ENCODE data around the gene PGBD5.

PGBD5 gene

DNA sequence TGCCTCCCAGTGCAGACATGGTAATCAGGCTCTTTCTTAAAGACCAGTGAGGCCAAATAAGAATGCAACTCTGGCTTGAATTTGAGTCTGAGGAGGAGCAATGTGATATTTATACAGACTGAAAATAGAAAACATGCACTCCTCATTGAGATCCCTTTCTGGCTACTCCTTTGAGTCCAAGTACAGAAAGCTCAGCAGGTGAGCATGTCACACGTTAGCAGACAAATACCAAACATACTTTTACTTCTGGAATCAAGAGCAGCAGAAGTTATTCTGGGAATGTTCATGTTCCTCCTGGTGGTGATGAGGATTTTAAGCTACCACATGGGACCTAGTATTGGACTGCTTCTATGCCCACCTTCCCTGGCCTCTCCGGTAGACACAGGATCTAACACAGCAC, 48.3 kb downstream of the PGBD5 start:
- TF ChIP-seq, protein P1, sequence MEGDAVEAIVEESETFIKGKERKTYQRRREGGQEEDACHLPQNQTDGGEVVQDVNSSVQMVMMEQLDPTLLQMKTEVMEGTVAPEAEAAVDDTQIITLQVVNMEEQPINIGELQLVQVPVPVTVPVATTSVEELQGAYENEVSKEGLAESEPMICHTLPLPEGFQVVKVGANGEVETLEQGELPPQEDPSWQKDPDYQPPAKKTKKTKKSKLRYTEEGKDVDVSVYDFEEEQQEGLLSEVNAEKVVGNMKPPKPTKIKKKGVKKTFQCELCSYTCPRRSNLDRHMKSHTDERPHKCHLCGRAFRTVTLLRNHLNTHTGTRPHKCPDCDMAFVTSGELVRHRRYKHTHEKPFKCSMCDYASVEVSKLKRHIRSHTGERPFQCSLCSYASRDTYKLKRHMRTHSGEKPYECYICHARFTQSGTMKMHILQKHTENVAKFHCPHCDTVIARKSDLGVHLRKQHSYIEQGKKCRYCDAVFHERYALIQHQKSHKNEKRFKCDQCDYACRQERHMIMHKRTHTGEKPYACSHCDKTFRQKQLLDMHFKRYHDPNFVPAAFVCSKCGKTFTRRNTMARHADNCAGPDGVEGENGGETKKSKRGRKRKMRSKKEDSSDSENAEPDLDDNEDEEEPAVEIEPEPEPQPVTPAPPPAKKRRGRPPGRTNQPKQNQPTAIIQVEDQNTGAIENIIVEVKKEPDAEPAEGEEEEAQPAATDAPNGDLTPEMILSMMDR (IDR thresholded peaks at IDR 0.05), result no peak

DNA sequence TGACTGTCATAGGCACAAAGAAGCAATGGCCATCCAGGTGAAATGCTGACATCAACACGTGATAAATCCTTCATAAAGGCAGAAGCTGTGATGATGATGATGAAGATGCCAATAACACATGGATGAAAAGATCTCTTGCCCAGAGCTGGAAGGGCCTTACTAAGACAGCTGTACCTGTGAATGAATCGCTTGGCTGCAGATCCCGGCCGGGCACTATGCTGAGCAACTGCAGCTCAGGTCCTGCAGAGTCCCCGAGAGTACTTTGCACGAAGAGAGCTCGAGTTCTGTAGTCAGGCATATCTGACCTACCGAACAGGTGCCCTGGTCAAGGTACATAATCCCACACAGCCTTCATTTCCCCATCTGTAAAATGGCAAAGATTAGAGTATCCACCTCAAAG, 48.8 kb downstream of the PGBD5 start:
- TF ChIP-seq, protein P1 (IDR thresholded peaks at IDR 0.05), result no peak

DNA sequence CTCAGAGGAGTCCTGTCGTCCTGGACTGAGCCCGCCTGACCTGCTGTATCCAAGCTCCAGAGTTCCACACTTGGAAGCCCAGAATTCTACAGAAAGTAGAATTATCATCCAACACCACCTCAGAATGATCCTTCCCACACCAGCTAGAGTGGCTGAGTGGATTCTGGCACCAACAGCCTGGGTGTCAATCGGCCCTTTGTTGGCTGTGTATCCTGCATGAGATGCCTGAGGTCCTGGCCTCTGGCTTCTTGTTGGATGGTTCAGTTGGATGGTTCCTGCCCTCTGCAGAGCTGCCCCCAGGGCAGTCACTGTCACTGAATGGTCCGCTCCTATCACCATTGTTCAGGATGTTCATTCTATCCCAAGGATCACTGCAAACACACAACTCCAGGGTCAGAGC, 49.8 kb downstream of the PGBD5 start:
- TF ChIP-seq, protein P1 (IDR thresholded peaks at IDR 0.05), result no peak

DNA sequence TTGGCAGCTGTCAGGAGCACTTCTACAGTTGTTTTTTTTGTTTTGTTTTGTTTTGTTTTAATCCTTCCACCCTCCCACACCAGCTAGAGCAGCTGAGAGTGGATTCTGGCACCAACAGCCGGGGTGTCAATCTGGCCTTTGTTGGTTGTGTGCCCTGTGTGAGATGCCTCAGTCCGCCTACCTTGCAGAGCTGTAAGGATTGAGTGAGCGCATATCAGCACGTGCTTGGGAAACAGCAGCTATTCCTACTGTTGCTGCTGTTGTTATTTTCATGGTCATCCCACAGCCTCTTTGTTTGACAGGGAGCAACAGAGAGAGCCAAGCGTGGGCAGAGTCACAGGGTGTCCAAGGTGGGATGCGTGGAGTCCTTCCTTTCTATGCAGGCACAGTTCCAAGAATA, 50.4 kb downstream of the PGBD5 start:
- TF ChIP-seq, protein P1 (IDR thresholded peaks at IDR 0.05), result no peak

DNA sequence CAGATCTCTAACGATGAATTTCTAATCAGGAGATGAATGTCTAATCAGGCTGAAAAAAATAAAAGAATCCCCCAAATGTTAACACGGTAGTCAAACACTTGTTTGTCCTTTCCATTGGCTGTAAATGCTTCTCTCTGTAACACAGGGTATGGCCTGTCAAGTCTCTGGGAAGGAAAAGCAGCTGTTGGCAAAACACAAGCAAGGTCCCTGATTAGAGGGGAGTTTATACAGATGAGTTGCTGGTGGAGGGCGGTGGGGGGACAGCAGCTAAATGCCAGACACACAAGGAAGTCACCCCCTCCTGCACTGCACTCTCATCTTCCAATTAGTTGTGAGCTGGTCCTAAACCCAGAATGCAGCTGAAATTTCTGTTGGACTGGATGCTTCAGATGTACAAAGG, 51.0 kb downstream of the PGBD5 start:
- TF ChIP-seq, protein P1 (IDR thresholded peaks at IDR 0.05), result no peak

DNA sequence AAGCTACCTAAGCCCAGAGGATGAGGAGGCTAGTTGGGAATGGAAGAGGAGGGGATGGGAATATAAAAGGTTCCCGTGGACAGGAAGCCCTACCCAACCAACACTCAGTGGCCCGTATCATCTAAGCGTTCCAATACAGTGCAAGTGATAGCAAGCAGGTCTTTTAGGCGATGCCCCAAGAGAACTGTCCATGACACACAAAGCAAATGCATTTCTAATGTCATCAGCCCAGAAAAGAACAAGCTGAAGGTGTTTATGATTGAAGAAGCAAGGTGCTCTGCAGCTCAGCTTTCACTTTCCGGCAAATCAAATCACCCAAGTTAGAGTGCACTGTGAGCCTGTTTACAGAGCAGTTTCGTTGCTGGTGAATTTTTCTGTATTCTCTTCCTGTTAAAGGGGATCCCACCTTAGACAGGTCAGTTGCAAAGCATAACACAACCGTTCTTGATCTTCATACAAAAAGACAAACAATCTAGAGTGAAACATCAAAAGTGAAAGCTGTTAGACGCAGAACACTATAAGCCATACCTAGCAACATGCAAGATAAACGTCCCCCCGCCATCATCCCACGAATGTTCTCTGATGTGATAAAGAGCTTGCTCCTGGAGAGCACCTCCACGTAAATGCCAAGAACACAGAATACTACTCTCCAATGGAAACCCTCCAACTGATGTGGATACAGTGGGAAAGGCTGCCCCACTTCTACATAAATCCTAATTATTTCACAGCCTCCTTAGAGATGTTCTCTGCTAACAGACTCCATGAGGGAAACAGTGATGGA, 54.0 kb downstream of the PGBD5 start:
- TF ChIP-seq, protein P1 (IDR thresholded peaks at IDR 0.05), result no peak

DNA sequence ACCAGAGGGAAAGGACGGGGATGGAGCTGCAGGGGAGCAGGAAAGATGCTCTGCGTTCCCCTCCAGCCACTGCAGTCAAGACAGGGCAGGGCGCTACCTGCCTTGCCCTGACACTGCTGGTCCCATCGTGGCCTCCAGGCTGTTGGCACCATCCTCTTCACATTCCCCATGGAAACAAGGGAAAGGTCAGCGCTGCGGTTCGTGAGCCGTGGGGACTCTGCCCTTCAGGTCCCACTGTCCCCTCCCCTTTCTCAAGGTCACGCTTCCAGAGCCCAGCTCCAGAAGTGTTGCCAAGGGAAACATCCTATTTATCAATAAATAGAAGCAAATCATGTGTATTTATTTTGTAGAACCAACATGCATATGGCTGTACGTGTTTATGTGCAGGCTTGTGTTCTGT, 56.0 kb downstream of the PGBD5 start:
- TF ChIP-seq, protein P1 (IDR thresholded peaks at IDR 0.05), result no peak

DNA sequence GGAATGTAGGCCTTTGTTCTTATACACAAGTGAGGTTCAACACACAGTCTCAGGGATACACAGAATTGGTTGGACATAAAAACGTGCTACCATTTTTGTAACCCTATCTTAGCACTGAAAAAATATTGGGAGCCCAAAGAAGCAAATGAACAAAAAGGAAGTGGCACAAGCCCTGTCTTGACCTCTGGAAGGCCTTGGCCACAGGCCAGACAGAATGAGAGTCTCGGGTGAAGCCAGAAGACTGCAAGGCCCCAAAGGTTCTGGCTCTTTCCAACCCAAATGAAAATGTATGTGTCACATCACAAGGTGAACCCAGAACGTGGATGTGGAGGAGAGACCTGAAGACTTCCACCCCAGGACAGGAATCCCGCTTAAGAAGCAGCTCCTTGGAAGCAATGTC, 57.3 kb downstream of the PGBD5 start:
- TF ChIP-seq, protein P1 (IDR thresholded peaks at IDR 0.05), result no peak
